GM19395 (cell line): ENCODE measurements around the gene CHPF2.

ENCODE experiments used
- ATAC-seq: cut with Tn5 transposase; IDR thresholded peaks from one replicate; pipeline ENCODE4 v1.9.1; 2021; ENCODE audit warnings: mild to moderate bottlenecking, moderate library complexity; ENCODE audit not compliant: unreplicated experiment

CHPF2 gene

DNA sequence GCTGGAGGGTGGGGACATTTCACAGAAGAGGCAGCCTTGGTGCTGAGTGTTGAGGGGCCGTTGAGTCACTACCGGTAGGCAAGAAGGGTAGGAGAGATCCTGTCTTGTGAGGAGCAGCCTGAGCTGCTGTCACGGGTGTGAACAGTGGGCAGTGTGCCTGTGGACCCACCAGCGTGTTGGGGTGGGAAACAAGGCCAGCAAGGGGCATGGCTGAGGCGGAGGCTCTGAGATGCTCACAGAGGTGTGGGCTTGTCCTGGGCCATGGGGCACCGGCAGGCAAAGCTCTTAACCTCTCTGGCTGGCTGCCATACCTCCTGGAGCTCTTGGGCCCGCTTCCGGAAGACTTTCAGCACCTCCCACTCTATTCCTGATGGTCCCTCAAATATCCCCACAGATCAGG lies 49.8 kb downstream of the CHPF2 start:
- ATAC-seq: no peak

DNA sequence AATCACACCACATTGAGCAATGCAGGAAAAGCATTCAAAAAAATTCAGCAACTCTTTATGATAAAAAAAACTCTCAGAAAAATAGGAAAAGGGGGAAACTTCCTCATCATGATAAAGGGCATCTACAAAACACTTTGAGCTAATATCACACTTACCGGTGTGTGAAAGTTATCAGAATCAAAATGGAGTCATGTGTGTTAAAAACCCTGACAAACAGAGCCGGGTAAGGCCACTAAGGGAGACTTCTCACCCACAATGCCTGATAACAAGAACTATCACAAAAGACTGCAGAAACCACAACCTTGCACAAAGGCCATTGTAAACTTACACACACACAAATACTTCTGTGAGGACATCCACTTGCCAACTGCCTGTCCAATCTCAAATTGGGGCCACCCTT lies 51.0 kb downstream of the CHPF2 start:
- no peak for ATAC-seq

- ATAC-seq: no peak
These were observed 53.9 kb downstream of the CHPF2 start for GRCh38 chr7:151286148-151286547.
